ENCODE data around the gene BCAT1. TPM values are rescaled to one million over a fixed set of nuclear protein-coding genes. Genes with fewer than 3 reads are reported as not detected.
A peak's percentile ranks its signal among the peaks of the same experiment; 100 is the strongest.

BCAT1 gene
- total and polyA plus RNA-seq, 2 experiments from 2014 or later, result 60.6 to 72.1 TPM

DNA sequence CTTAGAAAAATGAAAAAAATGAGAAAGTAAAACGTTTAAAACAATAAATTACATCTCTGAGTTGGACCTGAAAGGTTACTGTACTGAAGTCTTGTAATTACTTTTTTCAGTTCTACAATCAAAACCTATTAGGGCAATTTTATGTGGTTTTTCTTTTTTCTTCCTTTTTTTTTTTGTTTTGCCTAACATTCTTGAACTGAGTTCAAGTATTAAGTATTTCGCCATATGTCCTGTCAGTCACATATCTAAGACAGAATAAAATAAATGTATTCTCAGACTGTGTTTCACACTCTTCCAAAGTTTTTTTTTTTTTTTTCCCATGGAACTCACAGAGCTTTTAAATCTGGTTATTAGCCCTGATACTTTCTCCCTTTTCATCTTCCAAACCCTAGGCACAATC is 172.0 kb downstream of the BCAT1 start:
- H3K4me1 ChIP-seq (ENCODE audit: insufficient read depth), result no peaks in the 10 kb centered on the region
- H3K4me2 ChIP-seq (ENCODE audit: unreplicated experiment), result no peak overlapping the region
- no peak overlapping the region for H2AFZ ChIP-seq
- in situ Hi-C loops (cut with MboI), result no loop called here
- H3K27ac ChIP-seq, result no peak overlapping the region
- H3K27me3 ChIP-seq (replicated peaks; ENCODE audit: insufficient read depth), result peaks cover 10% of the 10 kb centered on the region; the same call in 1 of the 2 replicates
- TF ChIP-seq EZH2 (IDR thresholded peaks at IDR 0.05; ENCODE audit: insufficient read depth, poor library complexity, severe bottlenecking) (no peak), EZH2phosphoT487 (IDR thresholded peaks at IDR 0.05; ENCODE audit: insufficient read depth, low read depth) (no peak)
- H3K79me2 ChIP-seq (ENCODE audit: insufficient read depth), result no peaks in the 10 kb centered on the region
- no peaks in the 10 kb centered on the region for H3K9me2 ChIP-seq (ENCODE audit: insufficient read depth)
- H3K36me3 ChIP-seq (ENCODE audit: low read depth), result no peaks in the 10 kb centered on the region
- 31 to 33% methylated on average over 2 of the region's 2 CpGs for WGBS, 2 experiments (ENCODE audit: low coverage in 1 of 2, low lambda C conversion rate in 2 of 2, missing lambda C conversion rate in 2 of 2)
- no peaks in the 10 kb centered on the region for H3F3A ChIP-seq (ENCODE audit: insufficient read depth)
- no peaks in the 10 kb centered on the region for H4K20me1 ChIP-seq (ENCODE audit: insufficient read depth)
- no peak overlapping the region for H3K9ac ChIP-seq
- no peak overlapping the region for H3K4me3 ChIP-seq
- no peak for DNase-seq
- H3K9me3 ChIP-seq (ENCODE audit: low read depth), result no peaks in the 10 kb centered on the region

DNA sequence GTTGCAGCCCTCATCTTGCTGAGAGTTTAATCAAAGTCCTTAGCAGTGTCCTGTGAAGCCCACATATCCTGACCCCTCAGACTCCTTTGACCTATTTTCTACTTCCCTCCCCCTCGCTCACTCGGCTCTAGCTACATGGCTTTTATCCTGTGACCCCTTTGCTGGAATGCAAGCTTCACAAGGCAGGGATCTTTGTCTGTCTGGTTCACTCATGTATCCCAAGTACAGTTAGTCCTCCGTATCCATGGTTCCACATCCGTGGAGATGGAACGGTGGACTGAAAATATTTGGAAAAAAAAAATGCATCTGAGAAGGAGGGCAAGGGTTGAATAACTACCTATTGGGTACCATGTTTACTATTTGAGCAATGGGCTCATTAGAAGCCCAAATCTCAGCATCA is 173.8 kb downstream of the BCAT1 start:
- H3K27me3 ChIP-seq (replicated peaks; ENCODE audit: insufficient read depth), result 0 out of 2 replicates have a peak, but pooled peaks cover 10% of the 10 kb centered on the region
- in situ Hi-C loops (cut with MboI), result no loop called here
- no peak overlapping the region for H3K27ac ChIP-seq
- TF ChIP-seq EZH2phosphoT487 (IDR thresholded peaks at IDR 0.05; ENCODE audit: insufficient read depth, low read depth) (no peak), EZH2 (IDR thresholded peaks at IDR 0.05; ENCODE audit: insufficient read depth, poor library complexity, severe bottlenecking) (no peak)
- no peaks in the 10 kb centered on the region for H3K79me2 ChIP-seq (ENCODE audit: insufficient read depth)
- no peak for DNase-seq
- H3K9me2 ChIP-seq (ENCODE audit: insufficient read depth), result no peaks in the 10 kb centered on the region
- no peak overlapping the region for H2AFZ ChIP-seq
- WGBS, 2 experiments (ENCODE audit: low coverage in 1 of 2, low lambda C conversion rate in 2 of 2, missing lambda C conversion rate in 2 of 2), result 72 to 75% methylated on average over 5 of the region's 5 CpGs
- H3F3A ChIP-seq (ENCODE audit: insufficient read depth), result no peaks in the 10 kb centered on the region
- no peak overlapping the region for H3K4me2 ChIP-seq (ENCODE audit: unreplicated experiment)
- H4K20me1 ChIP-seq (ENCODE audit: insufficient read depth), result no peaks in the 10 kb centered on the region
- no peak overlapping the region for H3K9ac ChIP-seq
- H3K9me3 ChIP-seq (ENCODE audit: low read depth), result no peaks in the 10 kb centered on the region
- no peaks in the 10 kb centered on the region for H3K4me1 ChIP-seq (ENCODE audit: insufficient read depth)
- H3K36me3 ChIP-seq (ENCODE audit: low read depth), result no peaks in the 10 kb centered on the region
- no peak overlapping the region for H3K4me3 ChIP-seq

DNA sequence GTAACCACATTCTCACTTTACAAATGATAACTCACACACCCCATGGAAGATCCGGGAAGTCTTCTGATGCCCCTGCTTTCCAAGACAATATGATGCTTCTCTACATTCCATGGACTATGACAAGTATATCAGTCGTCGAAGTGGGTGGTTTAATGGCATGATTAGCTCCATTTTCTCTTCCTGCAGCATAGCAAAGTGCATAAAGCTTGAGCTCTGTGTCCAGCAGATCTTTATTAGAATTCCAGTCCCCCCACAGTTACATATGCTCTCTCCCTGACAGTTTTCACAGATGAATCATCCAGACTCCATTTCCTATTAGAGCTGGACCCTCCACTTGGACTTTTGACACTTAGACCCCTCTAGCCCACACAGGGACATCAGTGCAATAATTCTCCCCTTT is 174.9 kb downstream of the BCAT1 start:
- Histone ChIP-seq H3K4me3 (no peak overlapping the region), H2AFZ (no peak overlapping the region)
- WGBS, 2 experiments (ENCODE audit: low coverage in 1 of 2, low lambda C conversion rate in 2 of 2, missing lambda C conversion rate in 2 of 2), result 39 to 48% methylated on average over 3 of the region's 3 CpGs

DNA sequence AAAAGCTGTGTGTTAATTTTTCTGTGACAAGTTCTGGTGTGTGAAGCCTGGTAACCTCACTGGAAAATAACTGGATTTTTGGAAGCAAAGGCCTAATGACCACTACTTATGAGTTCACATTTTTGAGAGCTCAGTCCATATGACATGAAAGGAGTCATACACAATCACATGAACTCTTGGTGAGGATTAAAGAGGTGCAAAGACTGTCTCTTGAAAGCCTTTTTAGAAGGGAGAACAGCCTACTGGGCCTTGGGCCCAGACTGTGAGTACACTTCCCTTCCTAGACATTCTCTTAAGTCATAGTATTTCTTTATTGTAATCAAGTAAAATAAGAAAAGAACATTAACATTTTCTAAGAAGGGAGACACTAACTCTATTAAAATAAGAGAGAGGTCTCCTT is 176.1 kb downstream of the BCAT1 start:
- no peaks in the 10 kb centered on the region for H4K20me1 ChIP-seq (ENCODE audit: insufficient read depth)
- no peak overlapping the region for H3K27ac ChIP-seq
- DNase-seq, result no peak
- no peak overlapping the region for H2AFZ ChIP-seq
- no peaks in the 10 kb centered on the region for H3K4me1 ChIP-seq (ENCODE audit: insufficient read depth)
- H3K4me2 ChIP-seq (ENCODE audit: unreplicated experiment), result no peak overlapping the region
- TF ChIP-seq EZH2 (IDR thresholded peaks at IDR 0.05; ENCODE audit: insufficient read depth, poor library complexity, severe bottlenecking) (no peak), EZH2phosphoT487 (IDR thresholded peaks at IDR 0.05; ENCODE audit: insufficient read depth, low read depth) (no peak)
- no peaks in the 10 kb centered on the region for H3K9me3 ChIP-seq (ENCODE audit: low read depth)
- no peak overlapping the region for H3K4me3 ChIP-seq
- no peaks in the 10 kb centered on the region for H3K9me2 ChIP-seq (ENCODE audit: insufficient read depth)
- no peak overlapping the region for H3K9ac ChIP-seq
- 0 out of 2 replicates have a peak, but pooled peaks cover 8% of the 10 kb centered on the region for H3K27me3 ChIP-seq (replicated peaks; ENCODE audit: insufficient read depth)
- no peaks in the 10 kb centered on the region for H3K36me3 ChIP-seq (ENCODE audit: low read depth)
- H3K79me2 ChIP-seq (ENCODE audit: insufficient read depth), result no peaks in the 10 kb centered on the region
- H3F3A ChIP-seq (ENCODE audit: insufficient read depth), result no peaks in the 10 kb centered on the region
- in situ Hi-C loops (cut with MboI), result no loop called here

More for the DNA sequence above, 174.9 kb downstream of the BCAT1 start:
- Histone ChIP-seq H3K36me3 (ENCODE audit: low read depth) (no peaks in the 10 kb centered on the region), H3K9ac (no peak overlapping the region), H3K4me2 (ENCODE audit: unreplicated experiment) (no peak overlapping the region), H4K20me1 (ENCODE audit: insufficient read depth) (no peaks in the 10 kb centered on the region), H3K9me2 (ENCODE audit: insufficient read depth) (no peaks in the 10 kb centered on the region), H3K79me2 (ENCODE audit: insufficient read depth) (no peaks in the 10 kb centered on the region), H3K9me3 (ENCODE audit: low read depth) (no peaks in the 10 kb centered on the region), H3K27ac (no peak overlapping the region), H3K4me1 (ENCODE audit: insufficient read depth) (no peaks in the 10 kb centered on the region), H3K27me3 (replicated peaks; ENCODE audit: insufficient read depth) (0 out of 2 replicates have a peak, but pooled peaks cover 10% of the 10 kb centered on the region), H3F3A (ENCODE audit: insufficient read depth) (no peaks in the 10 kb centered on the region)
- in situ Hi-C loops (cut with MboI), result no loop called here
- TF ChIP-seq EZH2 (IDR thresholded peaks at IDR 0.05; ENCODE audit: insufficient read depth, poor library complexity, severe bottlenecking) (no peak), EZH2phosphoT487 (IDR thresholded peaks at IDR 0.05; ENCODE audit: insufficient read depth, low read depth) (no peak)
- DNase-seq, result no peak

DNA sequence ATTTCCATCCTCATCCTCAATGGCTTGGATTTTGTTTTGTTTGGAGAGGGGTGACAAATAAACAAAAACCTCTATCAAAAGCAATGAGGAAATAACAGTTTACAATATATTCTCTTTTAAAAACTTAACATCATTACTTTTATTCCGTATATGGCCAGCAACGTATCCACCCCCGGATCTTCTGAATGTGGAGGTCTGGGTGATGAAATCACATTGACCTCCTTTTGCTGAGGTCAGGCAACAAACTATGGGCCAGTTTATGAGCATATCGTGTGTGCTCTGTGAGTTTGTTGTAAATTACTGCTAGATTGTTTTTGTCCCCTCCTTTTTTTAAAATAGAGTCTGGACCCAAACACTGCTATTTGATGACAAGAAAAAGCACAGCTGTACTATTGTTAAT is 178.1 kb downstream of the BCAT1 start:
- Histone ChIP-seq H3K9me2 (ENCODE audit: insufficient read depth) (no peaks in the 10 kb centered on the region), H3K4me1 (ENCODE audit: insufficient read depth) (no peaks in the 10 kb centered on the region), H3K79me2 (ENCODE audit: insufficient read depth) (no peaks in the 10 kb centered on the region), H3K9ac (no peak overlapping the region), H2AFZ (no peak overlapping the region), H3K27me3 (replicated peaks; ENCODE audit: insufficient read depth) (peaks cover 8% of the 10 kb centered on the region; the same call in 1 of the 2 replicates), H3K27ac (no peak overlapping the region), H3F3A (ENCODE audit: insufficient read depth) (no peaks in the 10 kb centered on the region), H3K9me3 (ENCODE audit: low read depth) (no peaks in the 10 kb centered on the region), H3K4me3 (no peak overlapping the region), H4K20me1 (ENCODE audit: insufficient read depth) (no peaks in the 10 kb centered on the region), H3K4me2 (ENCODE audit: unreplicated experiment) (no peak overlapping the region), H3K36me3 (ENCODE audit: low read depth) (no peaks in the 10 kb centered on the region)
- DNase-seq, result peak; percentile 10
- 45% methylated on average over 4 of the region's 4 CpGs for WGBS, 2 experiments (ENCODE audit: low coverage in 1 of 2, low lambda C conversion rate in 2 of 2, missing lambda C conversion rate in 2 of 2)
- TF ChIP-seq EZH2phosphoT487 (IDR thresholded peaks at IDR 0.05; ENCODE audit: insufficient read depth, low read depth), result no peak
- TF ChIP-seq EZH2 (IDR thresholded peaks at IDR 0.05; ENCODE audit: insufficient read depth, poor library complexity, severe bottlenecking), result no peak
- in situ Hi-C loops (cut with MboI), result no loop called here

Measured in GM23248 (cell line).